HEK293 (cell line): Measurements from ENCODE around the gene SLC35F6.

ENCODE experiments used
- CTCF ChIA-PET: fragments of 350-600 bp; formaldehyde crosslinking; extraction: SDS; loops from one replicate; lab custom pipeline; 2021; ENCODE audit warnings: antibody characterized with exemption; lab: Yijun Ruan, JAX
- POLR2A ChIA-PET: fragments of 300-600 bp; formaldehyde crosslinking; extraction: SDS; loops from one replicate; lab custom pipeline; 2020; ENCODE audit warnings: antibody characterized with exemption, inconsistent platforms; lab: Yijun Ruan, JAX
- H3K27ac ChIP-seq: fragments of 200-500 bp; sonication (Bioruptor generic); 2 replicates; pipeline ENCODE4 v1.5.1; 2014; ENCODE audit warnings: low read depth, low read length, control low read depth, inconsistent platforms; ENCODE audit errors: extremely low read depth
- H3K36me3 ChIP-seq, 2 experiments: fragments of 200-500 bp in 1 of 2; sonication (Bioruptor generic) in 1 of 2; 1 replicate in 1 of 2; 2 replicates in 1 of 2; pipeline ENCODE4 v1.5.1; 2014 to 2017; ENCODE audit warnings: inconsistent platforms in 2 of 2, low read length in 2 of 2; ENCODE audit not compliant: control insufficient read depth in 2 of 2, insufficient read depth in 1 of 2
- H3K4me1 ChIP-seq: fragments of 200-500 bp; sonication (Bioruptor generic); 2 replicates; pipeline ENCODE4 v1.5.1; 2014; ENCODE audit warnings: mild to moderate bottlenecking, low read length, inconsistent platforms; ENCODE audit not compliant: control insufficient read depth, insufficient read depth
- H3K4me3 ChIP-seq: 2 replicates; pipeline ENCODE4 v1.5.1; 2011; ENCODE audit warnings: low read depth, mild to moderate bottlenecking, control low read depth, low read length, moderate library complexity
- H3K9me3 ChIP-seq: fragments of 200-500 bp; sonication (Bioruptor generic); 2 replicates; pipeline ENCODE4 v1.5.1; 2014; ENCODE audit warnings: low read depth, low read length, inconsistent platforms; ENCODE audit not compliant: control insufficient read depth, insufficient read depth
- GFI1B ChIP-seq: fragments of 450-650 bp; formaldehyde crosslinking; IDR thresholded peaks from 2 replicates; pipeline ENCODE4 v1.5.1; 2016; ENCODE audit warnings: missing biosample characterization, missing genetic modification characterization
- HOXA7 ChIP-seq: sonication (generic); formaldehyde crosslinking; IDR thresholded peaks from 2 replicates; pipeline ENCODE4 v1.8.1; 2022; ENCODE audit warnings: missing genetic modification reagents, borderline replicate concordance
- KLF7 ChIP-seq: fragments of 450-650 bp; formaldehyde crosslinking; IDR thresholded peaks from 2 replicates; pipeline ENCODE4 v1.5.1; 2016; ENCODE audit warnings: missing biosample characterization, missing genetic modification characterization, borderline replicate concordance
- OSR2 ChIP-seq: fragments of 450-650 bp; formaldehyde crosslinking; IDR thresholded peaks from 2 replicates; pipeline ENCODE4 v1.5.1; 2016; ENCODE audit warnings: missing biosample characterization, missing genetic modification characterization
- RBAK ChIP-seq: fragments of 450-650 bp; formaldehyde crosslinking; IDR thresholded peaks from 2 replicates; pipeline ENCODE4 v1.5.1; 2016; ENCODE audit warnings: missing biosample characterization, missing genetic modification characterization
- ZBTB17 ChIP-seq: fragments of 450-650 bp; formaldehyde crosslinking; IDR thresholded peaks from 2 replicates; pipeline ENCODE4 v1.5.1; 2016; ENCODE audit warnings: missing biosample characterization, missing genetic modification characterization
- ZFP3 ChIP-seq: fragments of 450-650 bp; formaldehyde crosslinking; IDR thresholded peaks from 2 replicates; pipeline ENCODE4 v1.5.1; 2016; ENCODE audit warnings: low read depth, missing biosample characterization, missing genetic modification characterization
- ZFP41 ChIP-seq: fragments of 450-650 bp; formaldehyde crosslinking; IDR thresholded peaks from 2 replicates; pipeline ENCODE4 v1.5.1; 2016; ENCODE audit warnings: missing biosample characterization, missing genetic modification characterization, borderline replicate concordance
- ZFP69B ChIP-seq: fragments of 450-650 bp; formaldehyde crosslinking; IDR thresholded peaks from 2 replicates; pipeline ENCODE4 v1.5.1; 2016; ENCODE audit warnings: missing biosample characterization, missing genetic modification characterization
- ZNF433 ChIP-seq: fragments of 450-650 bp; formaldehyde crosslinking; IDR thresholded peaks from 2 replicates; pipeline ENCODE4 v1.5.1; 2016; ENCODE audit warnings: missing biosample characterization, missing genetic modification characterization, low read depth
- ZNF544 ChIP-seq: fragments of 450-650 bp; formaldehyde crosslinking; IDR thresholded peaks from 2 replicates; pipeline ENCODE4 v1.5.0; 2017; ENCODE audit warnings: missing biosample characterization, missing genetic modification characterization
- ZNF560 ChIP-seq: fragments of 450-650 bp; formaldehyde crosslinking; IDR thresholded peaks from 2 replicates; pipeline ENCODE4 v1.5.1; 2017; ENCODE audit warnings: missing biosample characterization, missing genetic modification characterization, borderline replicate concordance
- ZNF585B ChIP-seq: fragments of 450-650 bp; formaldehyde crosslinking; IDR thresholded peaks from 2 replicates; pipeline ENCODE4 v1.5.1; 2016; ENCODE audit warnings: missing biosample characterization, missing genetic modification characterization
- ZNF670 ChIP-seq: fragments of 450-650 bp; formaldehyde crosslinking; IDR thresholded peaks from 2 replicates; pipeline ENCODE4 v1.5.1; 2016; ENCODE audit warnings: missing biosample characterization, missing genetic modification characterization, low read depth
- ZSCAN23 ChIP-seq: fragments of 450-650 bp; formaldehyde crosslinking; IDR thresholded peaks from 2 replicates; pipeline ENCODE4 v1.5.1; 2016; ENCODE audit warnings: missing biosample characterization, missing genetic modification characterization
- TF ChIP-seq, protein P1 (sequence below): fragments of 450-650 bp; formaldehyde crosslinking; IDR thresholded peaks from 2 replicates; pipeline ENCODE4 v1.5.1; 2016; ENCODE audit warnings: missing biosample characterization, missing genetic modification characterization
- TF ChIP-seq, protein P2 (sequence below): fragments of 450-650 bp; formaldehyde crosslinking; IDR thresholded peaks from 2 replicates; pipeline ENCODE4 v1.5.1; 2016; ENCODE audit warnings: missing biosample characterization, missing genetic modification characterization
- TF ChIP-seq, protein P3 (sequence below): fragments of 450-650 bp; formaldehyde crosslinking; IDR thresholded peaks from 2 replicates; pipeline ENCODE4 v1.5.1; 2016; ENCODE audit warnings: missing biosample characterization, missing genetic modification characterization
- TF ChIP-seq, protein P4 (sequence below): fragments of 450-650 bp; formaldehyde crosslinking; IDR thresholded peaks from 2 replicates; pipeline ENCODE4 v1.5.1; 2016; ENCODE audit warnings: missing biosample characterization, missing genetic modification characterization
- TF ChIP-seq, protein P5 (sequence below): fragments of 450-650 bp; formaldehyde crosslinking; IDR thresholded peaks from 2 replicates; pipeline ENCODE4 v1.5.1; 2016; ENCODE audit warnings: missing biosample characterization, missing genetic modification characterization, borderline replicate concordance
- TF ChIP-seq, protein P6 (sequence below): fragments of 450-650 bp; formaldehyde crosslinking; IDR thresholded peaks from 2 replicates; pipeline ENCODE4 v1.5.1; 2017; ENCODE audit warnings: missing biosample characterization, missing genetic modification characterization

The SLC35F6 gene

DNA sequence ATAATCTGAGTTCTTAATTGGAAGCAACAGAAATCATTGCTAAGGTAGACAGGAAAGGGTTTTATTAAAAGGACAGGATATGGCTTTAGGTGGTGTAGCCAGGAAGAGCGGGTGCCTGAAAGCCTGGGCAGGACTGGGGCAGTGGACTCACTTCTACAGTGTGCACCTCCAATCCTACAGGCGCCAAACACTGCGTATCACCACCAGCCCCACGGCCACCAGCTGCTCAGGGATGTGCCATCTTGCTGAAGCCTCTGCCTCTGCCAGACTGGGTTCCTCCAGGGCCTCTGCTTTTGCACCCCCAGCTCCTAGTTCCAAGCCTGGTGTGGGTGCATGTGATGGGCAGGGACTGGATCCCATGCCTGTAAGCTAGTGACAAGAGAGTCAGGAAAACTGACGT is 54.2 kb downstream of the SLC35F6 start (continued):
- TF ChIP-seq, protein P1, sequence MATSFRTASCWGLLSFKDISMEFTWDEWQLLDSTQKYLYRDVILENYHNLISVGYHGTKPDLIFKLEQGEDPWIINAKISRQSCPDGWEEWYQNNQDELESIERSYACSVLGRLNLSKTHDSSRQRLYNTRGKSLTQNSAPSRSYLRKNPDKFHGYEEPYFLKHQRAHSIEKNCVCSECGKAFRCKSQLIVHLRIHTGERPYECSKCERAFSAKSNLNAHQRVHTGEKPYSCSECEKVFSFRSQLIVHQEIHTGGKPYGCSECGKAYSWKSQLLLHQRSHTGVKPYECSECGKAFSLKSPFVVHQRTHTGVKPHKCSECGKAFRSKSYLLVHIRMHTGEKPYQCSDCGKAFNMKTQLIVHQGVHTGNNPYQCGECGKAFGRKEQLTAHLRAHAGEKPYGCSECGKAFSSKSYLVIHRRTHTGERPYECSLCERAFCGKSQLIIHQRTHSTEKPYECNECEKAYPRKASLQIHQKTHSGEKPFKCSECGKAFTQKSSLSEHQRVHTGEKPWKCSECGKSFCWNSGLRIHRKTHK = no peak
- TF ChIP-seq OSR2 (tag by site-specific recombination) = no peak
- no peak for TF ChIP-seq KLF7 (tag by site-specific recombination)

DNA sequence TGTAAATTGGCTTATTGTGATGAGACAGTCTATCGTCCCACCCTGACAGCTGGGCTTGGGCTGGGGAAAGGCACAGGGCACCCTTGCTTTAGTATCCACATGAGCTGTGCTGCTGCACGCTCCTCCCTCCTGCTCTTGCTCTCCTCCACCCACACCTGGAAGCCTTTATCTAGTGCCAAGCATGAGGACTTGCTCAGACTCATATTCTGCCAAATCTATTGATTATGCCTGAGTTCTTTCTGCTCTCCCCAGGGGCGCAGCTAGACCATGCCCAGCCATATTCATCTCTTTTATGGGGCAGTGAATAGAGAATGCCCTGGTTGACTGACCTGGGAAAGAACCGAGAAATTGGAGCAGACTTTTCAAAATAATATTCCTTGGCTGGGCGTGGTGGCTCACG is 54.9 kb downstream of the SLC35F6 start:
- peak; percentile 90 for TF ChIP-seq ZBTB17 (tag by site-specific recombination)
- TF ChIP-seq, protein P2, sequence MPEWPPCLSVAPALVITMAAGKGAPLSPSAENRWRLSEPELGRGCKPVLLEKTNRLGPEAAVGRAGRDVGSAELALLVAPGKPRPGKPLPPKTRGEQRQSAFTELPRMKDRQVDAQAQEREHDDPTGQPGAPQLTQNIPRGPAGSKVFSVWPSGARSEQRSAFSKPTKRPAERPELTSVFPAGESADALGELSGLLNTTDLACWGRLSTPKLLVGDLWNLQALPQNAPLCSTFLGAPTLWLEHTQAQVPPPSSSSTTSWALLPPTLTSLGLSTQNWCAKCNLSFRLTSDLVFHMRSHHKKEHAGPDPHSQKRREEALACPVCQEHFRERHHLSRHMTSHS (tag by site-specific recombination) = no peak
- H3K27ac ChIP-seq = no peak overlapping the region
- no peak overlapping the region for H3K4me3 ChIP-seq
- no peaks in the 10 kb centered on the region for H3K36me3 ChIP-seq
- ChIA-PET CTCF (no interaction called here), POLR2A (no interaction called here)
- no peaks in the 10 kb centered on the region for H3K9me3 ChIP-seq
- no peaks in the 10 kb centered on the region for H3K4me1 ChIP-seq

DNA sequence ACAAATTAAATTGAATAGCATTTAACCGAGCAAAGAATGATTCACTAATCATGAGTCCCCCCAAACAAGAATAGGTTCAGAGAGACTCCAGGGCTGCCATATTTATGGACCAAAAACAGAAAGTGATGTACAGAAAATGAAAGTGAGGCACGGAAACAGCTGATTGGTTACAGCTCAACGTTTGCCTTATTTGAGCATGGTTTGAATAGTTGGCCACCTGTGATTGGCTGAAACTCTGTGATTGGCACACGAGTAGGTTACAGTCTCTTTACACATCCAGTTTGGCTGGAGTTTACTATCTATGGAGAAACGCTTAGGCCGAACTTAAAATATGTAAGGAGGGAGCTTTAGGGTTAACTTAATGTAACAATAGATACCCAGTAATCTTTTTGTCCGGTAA is 56.8 kb downstream of the SLC35F6 start:
- Histone ChIP-seq H3K36me3 (no peaks in the 10 kb centered on the region), H3K4me1 (no peaks in the 10 kb centered on the region), H3K27ac (no peak overlapping the region), H3K4me3 (no peak overlapping the region), H3K9me3 (no peaks in the 10 kb centered on the region)
- ChIA-PET CTCF (interaction anchor here (0.7 kb wide), 2 partner anchors 10 to 25 kb away, joined by 4 read pairs; no protein-coding TSS in a partner anchor), POLR2A (no interaction called here)
- TF ChIP-seq HOXA7 (CRISPR knock-in tag) (no peak), ZNF670 (tag by site-specific recombination) (no peak), ZNF585B (tag by site-specific recombination) (no peak), ZNF544 (tag by site-specific recombination) (no peak), ZFP3 (tag by site-specific recombination) (no peak), RBAK (tag by site-specific recombination) (no peak), ZFP41 (tag by site-specific recombination) (no peak), GFI1B (tag by site-specific recombination) (no peak), ZFP69B (tag by site-specific recombination) (no peak), ZSCAN23 (no peak), ZNF560 (tag by site-specific recombination) (no peak), ZNF433 (no peak)
- TF ChIP-seq, protein P3, sequence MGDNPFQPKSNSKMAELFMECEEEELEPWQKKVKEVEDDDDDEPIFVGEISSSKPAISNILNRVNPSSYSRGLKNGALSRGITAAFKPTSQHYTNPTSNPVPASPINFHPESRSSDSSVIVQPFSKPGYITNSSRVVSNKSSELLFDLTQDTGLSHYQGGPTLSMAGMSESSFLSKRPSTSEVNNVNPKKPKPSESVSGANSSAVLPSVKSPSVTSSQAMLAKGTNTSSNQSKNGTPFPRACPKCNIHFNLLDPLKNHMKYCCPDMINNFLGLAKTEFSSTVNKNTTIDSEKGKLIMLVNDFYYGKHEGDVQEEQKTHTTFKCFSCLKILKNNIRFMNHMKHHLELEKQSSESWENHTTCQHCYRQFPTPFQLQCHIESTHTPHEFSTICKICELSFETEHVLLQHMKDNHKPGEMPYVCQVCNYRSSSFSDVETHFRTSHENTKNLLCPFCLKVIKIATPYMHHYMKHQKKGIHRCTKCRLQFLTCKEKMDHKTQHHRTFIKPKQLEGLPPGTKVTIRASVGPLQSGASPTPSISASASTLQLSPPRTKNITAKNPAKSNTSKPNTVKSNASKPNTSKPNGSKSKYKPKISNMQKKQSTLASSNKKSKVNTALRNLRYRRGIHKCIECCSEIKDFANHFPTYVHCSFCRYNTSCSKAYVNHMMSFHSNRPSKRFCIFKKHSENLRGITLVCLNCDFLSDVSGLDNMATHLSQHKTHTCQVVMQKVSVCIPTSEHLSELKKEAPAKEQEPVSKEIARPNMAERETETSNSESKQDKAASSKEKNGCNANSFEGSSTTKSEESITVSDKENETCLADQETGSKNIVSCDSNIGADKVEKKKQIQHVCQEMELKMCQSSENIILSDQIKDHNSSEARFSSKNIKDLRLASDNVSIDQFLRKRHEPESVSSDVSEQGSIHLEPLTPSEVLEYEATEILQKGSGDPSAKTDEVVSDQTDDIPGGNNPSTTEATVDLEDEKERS = no peak
- TF ChIP-seq, protein P4, sequence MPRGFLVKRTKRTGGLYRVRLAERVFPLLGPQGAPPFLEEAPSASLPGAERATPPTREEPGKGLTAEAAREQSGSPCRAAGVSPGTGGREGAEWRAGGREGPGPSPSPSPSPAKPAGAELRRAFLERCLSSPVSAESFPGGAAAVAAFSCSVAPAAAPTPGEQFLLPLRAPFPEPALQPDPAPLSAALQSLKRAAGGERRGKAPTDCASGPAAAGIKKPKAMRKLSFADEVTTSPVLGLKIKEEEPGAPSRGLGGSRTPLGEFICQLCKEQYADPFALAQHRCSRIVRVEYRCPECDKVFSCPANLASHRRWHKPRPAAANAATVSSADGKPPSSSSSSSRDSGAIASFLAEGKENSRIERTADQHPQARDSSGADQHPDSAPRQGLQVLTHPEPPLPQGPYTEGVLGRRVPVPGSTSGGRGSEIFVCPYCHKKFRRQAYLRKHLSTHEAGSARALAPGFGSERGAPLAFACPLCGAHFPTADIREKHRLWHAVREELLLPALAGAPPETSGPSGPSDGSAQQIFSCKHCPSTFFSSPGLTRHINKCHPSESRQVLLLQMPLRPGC (tag by site-specific recombination) = no peak
- TF ChIP-seq, protein P5, sequence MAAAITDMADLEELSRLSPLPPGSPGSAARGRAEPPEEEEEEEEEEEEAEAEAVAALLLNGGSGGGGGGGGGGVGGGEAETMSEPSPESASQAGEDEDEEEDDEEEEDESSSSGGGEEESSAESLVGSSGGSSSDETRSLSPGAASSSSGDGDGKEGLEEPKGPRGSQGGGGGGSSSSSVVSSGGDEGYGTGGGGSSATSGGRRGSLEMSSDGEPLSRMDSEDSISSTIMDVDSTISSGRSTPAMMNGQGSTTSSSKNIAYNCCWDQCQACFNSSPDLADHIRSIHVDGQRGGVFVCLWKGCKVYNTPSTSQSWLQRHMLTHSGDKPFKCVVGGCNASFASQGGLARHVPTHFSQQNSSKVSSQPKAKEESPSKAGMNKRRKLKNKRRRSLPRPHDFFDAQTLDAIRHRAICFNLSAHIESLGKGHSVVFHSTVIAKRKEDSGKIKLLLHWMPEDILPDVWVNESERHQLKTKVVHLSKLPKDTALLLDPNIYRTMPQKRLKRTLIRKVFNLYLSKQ (tag by site-specific recombination) = no peak
- TF ChIP-seq, protein P6, sequence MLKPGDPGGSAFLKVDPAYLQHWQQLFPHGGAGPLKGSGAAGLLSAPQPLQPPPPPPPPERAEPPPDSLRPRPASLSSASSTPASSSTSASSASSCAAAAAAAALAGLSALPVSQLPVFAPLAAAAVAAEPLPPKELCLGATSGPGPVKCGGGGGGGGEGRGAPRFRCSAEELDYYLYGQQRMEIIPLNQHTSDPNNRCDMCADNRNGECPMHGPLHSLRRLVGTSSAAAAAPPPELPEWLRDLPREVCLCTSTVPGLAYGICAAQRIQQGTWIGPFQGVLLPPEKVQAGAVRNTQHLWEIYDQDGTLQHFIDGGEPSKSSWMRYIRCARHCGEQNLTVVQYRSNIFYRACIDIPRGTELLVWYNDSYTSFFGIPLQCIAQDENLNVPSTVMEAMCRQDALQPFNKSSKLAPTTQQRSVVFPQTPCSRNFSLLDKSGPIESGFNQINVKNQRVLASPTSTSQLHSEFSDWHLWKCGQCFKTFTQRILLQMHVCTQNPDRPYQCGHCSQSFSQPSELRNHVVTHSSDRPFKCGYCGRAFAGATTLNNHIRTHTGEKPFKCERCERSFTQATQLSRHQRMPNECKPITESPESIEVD (tag by site-specific recombination) = no peak
